H7 (cell line): ENCODE data around the gene PRG2. TPM values are rescaled to one million over a fixed set of nuclear protein-coding genes. Genes with fewer than 3 reads are reported as not detected.

ENCODE experiments used
- DNase-seq: peaks from one replicate; pipeline ENCODE4 v3.0.0; 2012
- H3K27me3 ChIP-seq: 2 replicates; pipeline ENCODE4 v1.6.0; 2011; ENCODE audit warnings: mild to moderate bottlenecking, low read length; ENCODE audit not compliant: control insufficient read depth, insufficient read depth
- H3K36me3 ChIP-seq: replicated peaks from 2 replicates; pipeline ENCODE4 v1.5.1; 2011; ENCODE audit warnings: low read length; ENCODE audit not compliant: control insufficient read depth, insufficient read depth
- H3K4me3 ChIP-seq: 2 replicates; pipeline ENCODE4 v1.5.1; 2011; ENCODE audit warnings: low read depth, mild to moderate bottlenecking, control low read depth, low read length, moderate library complexity; ENCODE audit not compliant: insufficient read depth
- total RNA-seq: library from RNA; depleted of rRNA; stranded (reverse); fragments of >200 nt; shearing (Covaris generic); gene quantifications from 2 replicates; pipeline ENCODE4 v1.2.3, GENCODE V29; 2014; rRNA removed

PRG2 gene
- total RNA-seq: not detected in 2 replicates

- H3K36me3 ChIP-seq: no peaks in the 10 kb centered on the region
- no peaks in the 10 kb centered on the region; the same call in 1 of the 2 replicates for H3K27me3 ChIP-seq
- no peak within 1 kb of the TSS for H3K4me3 ChIP-seq
- DNase-seq: no peak
Measured at GRCh38 chr11:57390535-57390934, at the start of gene PRG2. Gene PRG2 (minus strand): TSS chr11:57390650. CDS start chr11:57389944, 706 bp downstream.

GRCh38 chr11:57439786-57440185 is 49.3 kb upstream of the PRG2 start:
- no peak for DNase-seq
- Histone ChIP-seq H3K27me3 (no peaks in the 10 kb centered on the region), H3K36me3 (no peaks in the 10 kb centered on the region), H3K4me3 (no peak overlapping the region)

- Histone ChIP-seq H3K36me3 (no peaks in the 10 kb centered on the region), H3K27me3 (no peaks in the 10 kb centered on the region), H3K4me3 (no peak overlapping the region)
- DNase-seq: no peak
Measured at GRCh38 chr11:57438345-57439285, 48.2 kb upstream of the PRG2 start.

DNA sequence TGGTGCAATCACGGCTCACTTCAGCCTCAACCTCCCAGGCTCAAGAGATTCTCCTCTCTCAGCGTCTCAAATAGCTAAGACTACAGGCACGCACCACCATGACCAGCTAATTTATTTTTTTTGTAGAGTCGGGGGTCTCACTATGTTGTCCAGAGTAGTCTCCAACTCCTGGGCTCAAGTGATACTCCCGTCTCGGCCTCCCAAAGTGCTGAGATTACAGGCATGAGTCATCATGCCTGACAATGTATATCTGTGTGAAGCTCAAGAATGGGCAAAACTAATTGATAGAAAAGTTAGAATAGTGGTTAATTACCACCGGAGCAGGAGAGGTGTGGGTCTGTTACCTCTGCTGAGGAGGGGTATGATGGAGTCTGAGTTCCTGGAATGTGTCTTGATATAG is 45.6 kb upstream of the PRG2 start:
- no peaks in the 10 kb centered on the region for H3K36me3 ChIP-seq
- no peak overlapping the region for H3K4me3 ChIP-seq
- no peak for DNase-seq
- H3K27me3 ChIP-seq: no peaks in the 10 kb centered on the region

DNA sequence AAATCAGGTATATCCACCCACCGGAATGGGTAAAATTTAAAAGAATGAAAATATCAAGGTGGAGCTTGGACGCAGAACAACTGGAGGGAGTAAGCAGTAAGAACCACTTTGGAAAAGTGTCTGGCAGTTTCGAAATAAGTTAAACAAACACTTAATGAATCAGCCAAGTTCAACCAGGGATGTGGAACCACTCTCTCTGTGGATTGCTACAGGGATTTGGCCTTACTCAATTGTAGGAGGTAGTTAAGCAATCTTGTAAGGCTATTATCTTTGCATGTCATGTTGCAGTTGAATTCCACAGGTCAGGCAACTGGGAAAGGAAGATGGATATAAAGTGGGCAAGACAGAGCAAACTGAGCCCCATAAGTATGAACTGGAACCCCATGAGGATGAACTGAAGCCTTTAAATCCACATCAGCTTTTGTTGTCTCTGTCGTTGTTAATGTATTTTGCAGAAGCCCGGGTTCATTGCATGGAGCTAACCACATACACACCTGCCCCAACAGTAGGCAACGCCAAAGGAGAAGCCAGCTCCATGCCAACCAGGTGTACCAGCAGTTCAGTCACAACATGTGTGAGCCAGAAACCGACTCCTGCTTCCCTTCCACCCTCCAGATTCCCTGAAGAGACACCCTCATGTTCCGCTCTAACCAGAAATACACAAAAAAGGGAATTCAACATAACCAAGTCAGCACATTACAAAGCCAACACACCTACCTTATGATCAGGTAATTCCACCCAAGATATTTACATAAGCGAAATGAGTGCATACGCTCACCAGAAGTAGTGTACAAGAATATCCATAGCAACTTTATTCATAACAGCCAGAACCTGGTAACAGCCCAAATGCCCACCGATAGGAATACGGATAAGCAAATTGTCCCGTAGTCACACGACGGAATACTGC is 44.4 kb upstream of the PRG2 start:
- H3K27me3 ChIP-seq: no peaks in the 10 kb centered on the region; the same call in 1 of the 2 replicates
- H3K36me3 ChIP-seq: no peaks in the 10 kb centered on the region
- DNase-seq: no peak

GRCh38 chr11:57432714-57433163 is 42.3 kb upstream of the PRG2 start:
- peaks cover 3% of the 10 kb centered on the region; the same call in 1 of the 2 replicates for H3K27me3 ChIP-seq
- no peak for DNase-seq
- no peak overlapping the region for H3K4me3 ChIP-seq
- H3K36me3 ChIP-seq: no peaks in the 10 kb centered on the region

More for the DNA sequence above, 44.4 kb upstream of the PRG2 start:
- H3K4me3 ChIP-seq: no peak overlapping the region

GRCh38 chr11:57432149-57432561 is 41.7 kb upstream of the PRG2 start:
- Histone ChIP-seq H3K27me3 (peaks cover 5% of the 10 kb centered on the region; the same call in 1 of the 2 replicates), H3K36me3 (no peaks in the 10 kb centered on the region), H3K4me3 (no peak overlapping the region)
- no peak for DNase-seq

- DNase-seq: peak; percentile 55
- no peaks in the 10 kb centered on the region for H3K36me3 ChIP-seq
- H3K27me3 ChIP-seq: peaks cover 15% of the 10 kb centered on the region; the same call in 1 of the 2 replicates
- no peak overlapping the region for H3K4me3 ChIP-seq
Measured at GRCh38 chr11:57430952-57431351, 40.5 kb upstream of the PRG2 start.

DNA sequence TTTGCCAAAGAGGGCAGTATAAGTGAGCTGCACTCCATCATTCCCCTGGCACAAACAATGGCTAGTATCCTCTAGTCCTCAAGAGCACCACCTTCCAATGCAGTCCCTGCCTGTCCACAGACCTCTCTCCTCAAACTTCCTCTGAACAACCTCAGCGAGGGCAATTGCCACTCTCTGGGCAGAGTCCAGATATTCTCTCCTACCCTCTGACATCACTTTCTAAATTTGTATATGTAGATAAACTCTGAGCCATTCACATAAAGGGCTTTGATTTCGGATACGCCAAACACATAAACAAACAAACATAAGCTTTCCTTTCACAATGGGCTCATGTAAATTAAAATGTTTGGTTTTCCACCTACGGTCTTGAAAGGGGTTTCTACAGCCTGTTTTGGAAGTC is 39.5 kb upstream of the PRG2 start:
- no peak for DNase-seq
- no peaks in the 10 kb centered on the region; the same call in 1 of the 2 replicates for H3K36me3 ChIP-seq
- H3K4me3 ChIP-seq: no peak overlapping the region
- peaks cover 18% of the 10 kb centered on the region for H3K27me3 ChIP-seq

DNA sequence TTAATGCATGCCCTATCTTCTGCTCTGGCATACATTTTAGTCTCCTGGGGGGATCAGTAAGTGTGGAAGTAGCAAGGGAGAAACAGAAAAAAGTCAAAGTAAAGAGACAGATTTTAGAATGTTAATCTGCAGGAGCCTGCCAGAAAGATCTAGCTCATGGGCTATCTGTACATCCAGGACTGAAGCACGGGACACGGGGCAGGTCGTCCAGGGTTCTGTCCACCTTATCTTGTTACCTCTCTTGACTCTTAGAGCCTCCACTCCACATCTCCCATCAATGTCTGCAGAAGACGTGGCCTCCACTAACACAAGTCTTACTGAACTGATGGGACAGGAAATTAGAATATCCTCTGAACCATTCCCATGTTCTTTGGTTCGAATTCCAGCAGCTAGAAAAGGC is 38.2 kb upstream of the PRG2 start:
- Histone ChIP-seq H3K27me3 (peaks cover 18% of the 10 kb centered on the region), H3K4me3 (no peak overlapping the region), H3K36me3 (peaks cover 1% of the 10 kb centered on the region; the same call in 1 of the 2 replicates)
- DNase-seq: no peak

GRCh38 chr11:57427727-57428082 is 37.3 kb upstream of the PRG2 start:
- H3K36me3 ChIP-seq: peaks cover 1% of the 10 kb centered on the region
- H3K4me3 ChIP-seq: no peak overlapping the region
- no peak for DNase-seq
- peaks cover 18% of the 10 kb centered on the region for H3K27me3 ChIP-seq

- DNase-seq: peak; percentile 92
- Histone ChIP-seq H3K4me3 (peak within 1 kb of the TSS; percentile 54), H3K27me3 (peaks cover 18% of the 10 kb centered on the region), H3K36me3 (peaks cover 1% of the 10 kb centered on the region)
Measured at GRCh38 chr11:57426929-57427726, 36.7 kb upstream of the PRG2 start, which contains the start of gene SLC43A3. Gene SLC43A3 (minus strand): TSS chr11:57427121. CDS start chr11:57426172, 949 bp downstream.

- peaks cover 18% of the 10 kb centered on the region for H3K27me3 ChIP-seq
- peak overlapping the region; percentile 54 for H3K4me3 ChIP-seq
- DNase-seq: peak; percentile 54
- H3K36me3 ChIP-seq: peaks cover 1% of the 10 kb centered on the region
Measured at GRCh38 chr11:57426439-57426928, 36.0 kb upstream of the PRG2 start.
